A549 (cell line): ENCODE data around the gene THBS3.

Experiments used
- BHLHE40 ChIP-seq: IDR thresholded peaks from 2 replicates; pipeline ENCODE4 v1.6.1; 2012; ENCODE audit warnings: low read depth, low read length, inconsistent platforms
- CBX8 ChIP-seq: fragments of 200-600 bp; sonication (generic); IDR thresholded peaks from 2 replicates; pipeline ENCODE4 v1.6.1; 2016
- CEBPB ChIP-seq, 2 experiments: fragments of >200 bp in 1 of 2; sonication (Bioruptor Twin) in 1 of 2; formaldehyde crosslinking in 1 of 2; IDR thresholded peaks; 2 replicates each; pipeline ENCODE4 v1.6.1; 2012 to 2016
- EP300 ChIP-seq, 2 experiments: fragments of >200 bp; sonication (Bioruptor Twin); formaldehyde crosslinking; IDR thresholded peaks; 2 replicates in 1 of 2; 3 replicates in 1 of 2; pipeline ENCODE4 v1.6.1; 2016 to 2017
- FOSL2 ChIP-seq, 2 experiments: fragments of 450-650 bp in 1 of 2; fragments of >200 bp in 1 of 2; sonication (Bioruptor Twin) in 1 of 2; formaldehyde crosslinking; IDR thresholded peaks; 2 replicates each; pipeline versions ENCODE4 v1.5.0 to v1.6.1; 2016 to 2020; ENCODE audit warnings: mild to moderate bottlenecking in 1 of 2, moderate library complexity in 1 of 2
- JUN ChIP-seq, 2 experiments: fragments of >200 bp; sonication (Bioruptor Twin); formaldehyde crosslinking; IDR thresholded peaks; 2 replicates in 1 of 2; 3 replicates in 1 of 2; pipeline ENCODE4 v1.6.1; 2016 to 2017
- NPAS2 ChIP-seq: fragments of 250-450 bp; sonication (Bioruptor Pico); IDR thresholded peaks from 2 replicates; pipeline ENCODE4 v1.8.0; 2022; ENCODE audit warnings: mild to moderate bottlenecking, moderate library complexity, borderline replicate concordance
- POLR2A ChIP-seq: IDR thresholded peaks from 2 replicates; pipeline ENCODE4 v1.6.1; 2012; ENCODE audit warnings: mild to moderate bottlenecking, low read length
- RNF2 ChIP-seq: fragments of 200-600 bp; sonication (generic); IDR thresholded peaks from 2 replicates; pipeline ENCODE4 v1.6.1; 2016; ENCODE audit warnings: low read depth, mild to moderate bottlenecking, antibody characterized with exemption, moderate library complexity, borderline replicate concordance
- SMC3 ChIP-seq: fragments of >200 bp; sonication (Bioruptor Twin); formaldehyde crosslinking; IDR thresholded peaks from 3 replicates; pipeline ENCODE4 v1.6.1; 2018; ENCODE audit warnings: inconsistent platforms
- SREBF2 ChIP-seq: fragments of 450-650 bp; IDR thresholded peaks from 2 replicates; pipeline ENCODE4 v1.6.1; 2014; ENCODE audit warnings: mild to moderate bottlenecking, moderate library complexity
- TP53 ChIP-seq: fragments of 250-450 bp; sonication (Bioruptor Pico); IDR thresholded peaks from 2 replicates; pipeline ENCODE4 v1.5.0; 2021; ENCODE audit warnings: mild to moderate bottlenecking, moderate library complexity
- TF ChIP-seq, protein P1 (sequence below): fragments of >200 bp; sonication (Bioruptor Twin); formaldehyde crosslinking; IDR thresholded peaks from 3 replicates; pipeline ENCODE4 v1.5.1; 2016
- TF ChIP-seq, protein P2 (sequence below): fragments of 250-450 bp; sonication (Bioruptor Pico); IDR thresholded peaks from 2 replicates; pipeline ENCODE4 v1.5.0; 2021; ENCODE audit warnings: mild to moderate bottlenecking, moderate library complexity, borderline replicate concordance

DNA sequence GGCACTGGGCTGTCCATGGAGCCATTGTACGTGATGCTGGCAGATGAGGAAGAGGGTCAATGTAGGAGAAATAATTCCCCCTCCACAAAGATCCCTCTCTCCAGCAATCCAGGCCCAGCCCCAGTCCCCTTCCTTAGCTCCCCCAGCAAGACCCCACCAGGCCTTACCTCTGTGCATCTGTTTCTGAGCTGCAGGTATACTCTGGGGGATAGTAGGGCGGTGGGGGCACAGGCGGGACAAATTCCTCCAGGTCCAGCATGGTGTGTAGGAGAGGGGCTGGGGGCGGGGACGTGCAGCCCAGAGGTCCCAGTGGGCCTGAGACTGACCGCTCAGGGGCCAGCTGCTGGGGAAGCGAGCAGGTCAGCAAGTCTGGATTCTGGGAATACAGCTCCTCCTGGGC is 43.9 kb upstream of the THBS3 start:
- TF ChIP-seq, protein P1, sequence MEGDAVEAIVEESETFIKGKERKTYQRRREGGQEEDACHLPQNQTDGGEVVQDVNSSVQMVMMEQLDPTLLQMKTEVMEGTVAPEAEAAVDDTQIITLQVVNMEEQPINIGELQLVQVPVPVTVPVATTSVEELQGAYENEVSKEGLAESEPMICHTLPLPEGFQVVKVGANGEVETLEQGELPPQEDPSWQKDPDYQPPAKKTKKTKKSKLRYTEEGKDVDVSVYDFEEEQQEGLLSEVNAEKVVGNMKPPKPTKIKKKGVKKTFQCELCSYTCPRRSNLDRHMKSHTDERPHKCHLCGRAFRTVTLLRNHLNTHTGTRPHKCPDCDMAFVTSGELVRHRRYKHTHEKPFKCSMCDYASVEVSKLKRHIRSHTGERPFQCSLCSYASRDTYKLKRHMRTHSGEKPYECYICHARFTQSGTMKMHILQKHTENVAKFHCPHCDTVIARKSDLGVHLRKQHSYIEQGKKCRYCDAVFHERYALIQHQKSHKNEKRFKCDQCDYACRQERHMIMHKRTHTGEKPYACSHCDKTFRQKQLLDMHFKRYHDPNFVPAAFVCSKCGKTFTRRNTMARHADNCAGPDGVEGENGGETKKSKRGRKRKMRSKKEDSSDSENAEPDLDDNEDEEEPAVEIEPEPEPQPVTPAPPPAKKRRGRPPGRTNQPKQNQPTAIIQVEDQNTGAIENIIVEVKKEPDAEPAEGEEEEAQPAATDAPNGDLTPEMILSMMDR = no peak
- TF ChIP-seq SREBF2 (no peak), TP53 (CRISPR knock-in tag) (no peak), JUN (IDR thresholded peaks at IDR 0.05) (no peak), POLR2A (no peak), RNF2 (no peak), NPAS2 (CRISPR knock-in tag) (no peak), CEBPB (IDR thresholded peaks at IDR 0.05) (no peak), SMC3 (no peak), FOSL2 (IDR thresholded peaks at IDR 0.05) (no peak), FOSL2 (CRISPR knock-in tag; IDR thresholded peaks at IDR 0.05) (no peak), EP300 (IDR thresholded peaks at IDR 0.05) (no peak), CBX8 (no peak), BHLHE40 (no peak)
- TF ChIP-seq, protein P2, sequence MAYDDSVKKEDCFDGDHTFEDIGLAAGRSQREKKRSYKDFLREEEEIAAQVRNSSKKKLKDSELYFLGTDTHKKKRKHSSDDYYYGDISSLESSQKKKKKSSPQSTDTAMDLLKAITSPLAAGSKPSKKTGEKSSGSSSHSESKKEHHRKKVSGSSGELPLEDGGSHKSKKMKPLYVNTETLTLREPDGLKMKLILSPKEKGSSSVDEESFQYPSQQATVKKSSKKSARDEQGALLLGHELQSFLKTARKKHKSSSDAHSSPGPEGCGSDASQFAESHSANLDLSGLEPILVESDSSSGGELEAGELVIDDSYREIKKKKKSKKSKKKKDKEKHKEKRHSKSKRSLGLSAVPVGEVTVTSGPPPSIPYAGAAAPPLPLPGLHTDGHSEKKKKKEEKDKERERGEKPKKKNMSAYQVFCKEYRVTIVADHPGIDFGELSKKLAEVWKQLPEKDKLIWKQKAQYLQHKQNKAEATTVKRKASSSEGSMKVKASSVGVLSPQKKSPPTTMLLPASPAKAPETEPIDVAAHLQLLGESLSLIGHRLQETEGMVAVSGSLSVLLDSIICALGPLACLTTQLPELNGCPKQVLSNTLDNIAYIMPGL = no peak
